ENCODE results near the gene EIF5.

Gene EIF5

DNA sequence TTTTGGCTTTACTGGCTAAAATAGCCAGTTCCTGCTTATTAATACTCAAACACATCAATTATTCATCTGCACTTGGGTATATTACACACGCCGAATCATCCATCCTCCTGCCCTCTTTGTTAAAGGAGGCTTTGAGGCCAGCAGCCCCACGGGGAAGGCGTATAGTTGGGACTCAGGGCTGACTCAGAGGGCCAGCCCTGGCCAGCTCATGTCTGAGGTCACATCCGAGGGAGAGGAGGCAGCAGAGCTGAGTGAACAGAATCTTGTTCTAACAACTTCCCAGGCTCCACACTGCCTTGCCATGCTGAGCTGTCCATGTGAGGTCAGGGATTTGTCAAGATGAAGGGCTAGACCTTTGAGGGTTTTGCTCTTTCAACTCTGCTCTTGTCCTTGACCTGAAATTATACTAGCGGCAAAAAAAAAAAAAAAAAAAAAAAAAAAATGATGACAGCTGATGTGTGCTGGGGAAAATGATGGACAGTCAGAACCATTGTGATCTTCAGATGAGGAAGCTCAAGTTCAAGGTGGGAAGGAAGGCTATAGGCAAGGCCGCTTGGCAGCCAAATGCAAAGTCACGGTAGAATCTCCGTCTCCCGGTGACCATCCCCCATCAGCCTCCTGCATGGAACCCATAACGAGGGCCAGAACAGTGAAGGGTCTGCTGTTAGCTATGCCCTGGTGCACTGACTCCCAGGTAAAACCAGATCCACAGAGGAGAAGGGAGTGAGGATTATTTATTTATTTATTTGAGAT lies 38.7 kb downstream of the EIF5 start:
- no peak for DNase-seq

DNA sequence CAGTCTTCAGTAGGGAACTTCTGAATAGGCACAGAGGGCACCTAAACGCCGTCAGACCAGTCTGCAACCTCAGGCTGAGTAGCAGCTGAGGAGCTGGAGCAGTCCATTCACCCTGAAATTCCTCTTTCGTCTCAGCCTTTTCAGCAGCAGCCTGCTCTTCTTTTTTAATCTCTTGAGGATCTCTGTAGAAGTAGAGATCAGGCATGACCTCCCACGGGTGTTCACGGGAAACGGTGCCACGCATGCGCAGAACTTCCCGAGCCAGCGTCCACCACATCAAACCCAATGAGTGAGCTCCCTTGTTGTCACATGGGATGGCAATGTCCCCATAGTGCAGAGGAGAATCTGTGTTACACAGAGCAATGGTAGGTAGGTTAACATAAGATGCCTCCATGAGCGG lies 40.1 kb downstream of the EIF5 start:
- no peak for DNase-seq

DNA sequence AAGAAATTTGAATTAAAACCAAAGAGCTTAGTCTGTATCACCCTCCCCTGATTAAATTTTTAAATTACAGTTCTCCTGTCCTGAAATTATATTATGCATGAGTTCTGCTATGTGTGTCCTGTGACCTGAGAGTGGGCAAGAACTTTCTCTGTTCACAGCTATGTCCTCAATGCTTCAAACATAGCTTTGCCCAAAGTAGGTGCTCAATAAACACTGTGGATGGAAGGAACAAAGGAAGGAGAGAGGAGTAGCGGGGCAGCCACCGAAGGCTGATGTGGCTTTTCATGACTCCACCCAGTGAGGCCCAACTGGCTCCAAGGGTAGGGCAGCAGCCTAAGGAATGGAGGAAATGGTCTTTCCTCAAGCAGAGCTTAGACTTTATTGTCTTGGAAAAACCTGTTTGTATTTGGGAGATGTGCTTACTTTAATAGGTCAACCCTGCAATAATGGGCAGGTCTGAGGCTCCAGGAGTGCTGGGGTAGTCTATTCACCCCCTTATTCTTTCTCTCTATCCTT lies 43.5 kb downstream of the EIF5 start:
- no peak for DNase-seq

DNA sequence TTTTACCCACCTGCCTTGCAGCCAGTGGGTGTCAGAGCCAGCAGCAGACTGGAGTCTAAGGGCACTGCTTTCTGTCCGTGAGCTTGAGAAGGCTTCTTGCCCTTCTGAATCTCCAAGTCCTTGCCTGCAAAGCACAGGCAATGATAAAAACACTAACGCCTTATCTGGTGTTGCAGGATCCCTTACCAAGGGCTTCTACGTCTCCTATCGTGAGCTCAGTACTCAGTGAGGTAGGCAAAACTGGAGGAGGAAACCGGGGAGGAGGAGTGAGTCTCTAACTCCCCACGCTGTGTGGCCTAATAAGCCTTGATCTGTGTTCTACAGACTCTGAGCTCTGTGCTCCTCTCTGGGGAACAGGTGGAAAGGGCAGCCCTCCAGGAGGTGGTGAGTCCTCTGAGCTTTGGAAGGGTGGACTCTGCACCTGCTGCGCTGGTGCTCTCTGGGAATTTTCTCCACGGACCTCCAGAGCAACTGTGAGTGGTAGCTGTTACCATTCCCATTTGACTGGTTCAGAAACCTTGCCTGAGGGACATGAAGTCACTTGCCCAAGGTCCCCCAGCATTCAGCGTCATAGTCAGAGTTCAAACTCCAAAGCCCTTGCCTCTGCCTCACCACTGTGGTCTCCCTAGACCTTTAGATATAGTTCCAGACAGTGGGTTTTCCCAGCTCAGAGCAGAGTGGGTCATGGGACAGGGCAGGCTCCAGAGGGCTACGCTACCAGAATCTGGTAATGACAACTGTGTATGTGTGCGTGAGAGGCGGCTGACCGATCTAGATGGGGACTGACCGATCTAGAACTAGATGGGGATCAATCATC lies 44.2 kb downstream of the EIF5 start:
- DNase-seq: no peak

DNA sequence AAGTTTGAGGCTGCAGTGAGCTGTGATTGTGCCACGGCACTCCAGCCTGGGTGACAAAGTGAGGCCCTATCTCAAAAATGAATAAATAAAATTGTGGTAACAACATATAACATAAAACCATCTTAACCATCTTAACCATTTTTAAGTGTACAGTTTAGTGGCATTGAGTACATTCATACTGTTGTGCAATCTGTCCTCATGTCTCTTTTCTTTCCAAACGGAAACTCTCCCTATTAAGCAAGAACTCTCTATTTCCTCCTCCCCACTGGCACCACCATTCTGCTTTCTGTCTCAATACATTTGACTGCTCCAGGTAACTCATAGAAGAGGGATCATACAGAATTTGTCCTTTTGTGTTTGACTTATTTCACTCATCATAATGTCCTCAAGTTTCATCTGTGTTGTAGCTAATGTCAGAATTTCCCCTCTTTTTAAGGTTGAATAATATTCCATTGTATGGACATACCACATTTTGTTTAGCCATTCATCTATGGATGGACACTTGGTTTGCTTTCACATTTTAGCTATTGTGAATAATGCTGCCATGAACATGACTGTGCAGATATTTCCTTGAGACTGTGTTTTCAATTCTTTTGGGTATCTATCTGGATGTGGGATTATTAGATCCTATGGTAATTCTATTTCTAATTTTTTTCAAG lies 46.8 kb downstream of the EIF5 start:
- no peak for DNase-seq

DNA sequence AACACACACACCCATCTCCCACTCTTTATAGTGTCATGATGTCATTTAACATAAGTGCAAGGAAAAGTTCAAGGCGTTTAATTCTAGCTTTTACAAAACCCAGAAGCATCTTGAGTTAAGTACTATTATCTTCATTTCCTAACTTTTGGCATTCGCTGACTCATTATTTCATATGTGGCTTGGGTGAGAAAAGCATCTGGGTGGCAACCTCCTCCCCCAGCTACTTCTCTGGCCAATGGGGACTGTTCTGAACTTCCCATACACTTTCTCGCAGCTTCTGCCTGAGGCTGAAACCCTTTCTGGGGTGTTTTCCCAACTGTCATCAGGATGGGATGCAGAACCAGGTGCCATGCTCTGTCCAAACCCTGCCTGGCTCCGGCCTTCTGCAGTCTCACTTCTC lies 48.3 kb downstream of the EIF5 start:
- no peak for DNase-seq

DNA sequence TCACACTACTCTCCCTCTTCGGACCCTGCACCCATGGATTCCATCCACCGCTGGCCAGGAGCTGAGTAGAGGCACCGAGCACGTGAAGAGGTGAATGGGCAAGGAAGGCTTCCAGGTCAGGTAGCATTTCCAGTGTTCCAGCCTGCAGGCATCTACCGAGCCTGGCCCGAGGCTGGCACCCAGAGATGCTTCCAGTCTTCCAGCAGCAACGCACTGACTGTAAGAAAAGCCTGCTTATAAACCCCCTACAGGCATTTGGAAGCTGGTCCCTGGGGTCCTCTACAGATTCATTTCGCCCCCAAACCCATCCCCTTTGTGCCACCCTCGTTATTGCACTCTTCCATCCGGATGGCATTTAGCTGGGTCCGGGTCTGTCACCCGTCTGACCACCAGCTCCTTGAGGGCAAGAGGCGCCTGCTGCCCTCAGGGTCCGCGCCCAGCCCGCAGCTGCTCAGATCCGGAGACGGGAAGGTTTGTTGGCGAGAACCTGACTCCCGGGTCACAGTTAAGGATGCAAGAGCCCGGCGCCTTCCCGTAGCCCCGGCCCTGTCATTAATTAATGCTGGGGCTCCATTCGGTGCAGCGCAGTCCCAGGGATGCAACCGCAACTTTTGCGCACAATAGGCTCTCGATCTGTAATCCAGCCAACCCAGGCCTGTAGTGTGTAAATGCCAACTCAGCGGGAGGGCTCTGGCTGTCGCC lies 50.6 kb downstream of the EIF5 start:
- DNase-seq: no peak

DNA sequence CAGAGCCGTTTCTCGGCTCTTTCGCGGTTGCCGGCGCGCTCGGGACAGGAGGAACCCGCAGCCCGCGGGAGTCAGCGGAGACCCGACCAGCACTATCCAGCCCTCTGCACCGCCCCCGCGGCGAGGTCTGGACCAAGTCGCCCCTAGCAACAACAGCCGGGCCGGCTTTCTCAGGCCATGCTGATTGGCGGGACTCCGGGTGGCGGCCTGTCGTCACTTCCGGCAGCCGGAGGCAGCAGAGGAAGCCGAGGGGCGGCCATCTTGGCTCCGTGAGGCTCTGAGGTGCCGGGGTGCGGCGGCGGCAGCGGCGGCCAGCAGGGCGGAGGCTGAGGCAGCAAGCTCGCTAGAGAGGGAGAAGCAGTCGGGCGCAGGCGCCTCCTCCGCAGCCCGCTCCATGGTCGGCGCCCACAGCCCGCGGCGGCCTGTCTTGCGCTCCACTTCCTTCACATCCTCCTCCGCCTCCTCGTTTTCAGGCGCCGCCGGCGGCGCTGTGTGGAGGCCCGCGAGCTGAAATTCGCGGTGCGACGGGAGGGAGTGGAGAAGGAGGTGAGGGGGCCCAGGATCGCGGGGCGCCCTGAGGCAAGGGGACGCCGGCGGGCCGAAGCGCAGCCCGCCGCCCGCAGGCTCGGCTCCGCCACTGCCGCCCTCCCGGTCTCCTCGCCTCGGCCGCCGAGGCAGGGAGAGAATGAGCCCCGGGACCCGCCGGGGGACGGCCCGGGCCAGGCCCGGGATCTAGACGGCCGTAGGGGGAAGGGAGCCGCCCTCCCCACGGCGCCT lies 51.3 kb downstream of the EIF5 start, which contains the start of gene MARK3:
MARK3 (plus strand) TSS at position 264 of the 777 bp plus-strand sequence. CDS start 615 bp downstream, outside the sequence.
- DNase-seq: peak; percentile 98

DNA sequence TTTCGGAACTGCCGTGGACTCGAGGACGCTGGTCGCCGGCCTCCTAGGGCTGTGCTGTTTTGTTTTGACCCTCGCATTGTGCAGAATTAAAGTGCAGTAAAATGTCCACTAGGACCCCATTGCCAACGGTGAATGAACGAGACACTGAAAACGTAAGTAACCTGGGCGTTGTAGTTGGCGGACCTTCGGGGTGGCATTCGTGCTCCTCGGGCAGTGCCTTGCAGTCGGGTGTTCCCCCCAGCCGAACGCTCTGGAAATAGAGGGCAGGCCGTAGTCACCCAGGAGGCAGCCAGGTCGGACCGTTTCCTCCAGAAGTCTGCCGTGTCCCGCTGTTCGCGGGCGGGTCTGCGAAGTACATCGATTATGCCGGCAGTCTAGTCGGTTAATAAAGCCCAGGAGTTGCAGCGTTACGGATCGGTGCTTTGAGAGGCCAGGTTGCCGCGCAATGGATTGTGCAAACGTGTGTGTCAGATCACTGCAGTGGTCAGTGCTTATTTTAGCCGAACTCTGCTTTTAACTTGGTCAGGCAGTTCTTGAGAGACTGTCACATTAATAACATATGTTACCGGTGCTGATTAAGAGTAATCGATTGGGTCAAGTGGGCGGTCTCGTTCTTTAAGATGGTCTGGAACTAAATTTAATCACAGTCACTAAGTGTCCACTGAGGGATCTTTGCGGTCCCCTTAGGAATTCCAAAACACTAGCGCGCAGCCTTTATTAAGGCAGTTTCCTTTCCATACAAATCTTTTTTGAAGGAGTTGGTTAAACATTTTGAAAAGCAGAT lies 52.1 kb downstream of the EIF5 start:
- DNase-seq: no peak

DNA sequence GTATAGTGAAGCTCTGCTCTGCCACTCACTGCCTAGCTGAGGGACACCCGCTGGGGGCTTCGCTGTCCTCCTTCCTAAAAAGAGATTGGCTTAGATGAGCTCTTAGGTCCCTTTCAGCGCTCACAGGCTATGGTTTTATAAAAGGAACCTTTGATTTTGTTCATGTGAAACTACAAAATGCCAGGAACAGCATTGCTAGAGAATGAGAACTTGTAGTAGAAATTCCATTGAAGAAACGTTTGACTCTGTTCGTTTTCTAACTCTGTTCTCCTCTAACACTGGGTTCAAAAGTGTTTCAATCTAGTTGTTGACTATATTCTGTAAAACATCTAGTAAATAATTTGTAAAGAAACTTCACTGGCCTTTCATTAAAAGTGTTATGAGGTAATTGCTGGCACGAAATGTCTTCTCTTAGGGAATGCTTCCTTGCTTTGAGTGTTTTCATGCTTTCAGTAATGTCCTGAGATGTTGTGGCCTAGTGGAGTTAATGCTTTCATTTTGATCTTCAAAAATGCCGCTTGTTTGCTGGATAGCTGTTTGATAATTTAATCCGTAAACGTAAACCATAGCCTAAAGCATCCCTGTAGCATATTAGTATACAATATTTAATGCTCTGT lies 52.8 kb downstream of the EIF5 start:
- no peak for DNase-seq

DNA sequence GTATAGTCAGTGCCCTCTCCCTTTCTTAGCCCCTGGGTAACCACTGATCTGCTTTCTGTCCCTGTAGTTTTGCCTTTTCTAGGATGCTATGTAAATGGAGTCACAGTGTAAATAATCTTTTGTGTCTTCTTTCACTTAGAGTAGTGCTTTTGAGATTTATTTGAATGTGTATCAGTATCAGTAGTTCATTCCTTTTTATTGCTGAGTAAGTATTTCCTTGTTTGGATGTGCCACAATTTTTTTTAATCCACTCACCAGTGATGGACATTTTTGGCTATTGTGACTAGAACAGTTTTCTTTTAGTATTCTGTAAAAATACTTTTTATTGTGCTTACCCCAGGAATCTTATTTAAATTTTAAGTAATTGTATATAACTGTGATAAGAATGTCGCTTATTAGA lies 54.6 kb downstream of the EIF5 start:
- no peak for DNase-seq

DNA sequence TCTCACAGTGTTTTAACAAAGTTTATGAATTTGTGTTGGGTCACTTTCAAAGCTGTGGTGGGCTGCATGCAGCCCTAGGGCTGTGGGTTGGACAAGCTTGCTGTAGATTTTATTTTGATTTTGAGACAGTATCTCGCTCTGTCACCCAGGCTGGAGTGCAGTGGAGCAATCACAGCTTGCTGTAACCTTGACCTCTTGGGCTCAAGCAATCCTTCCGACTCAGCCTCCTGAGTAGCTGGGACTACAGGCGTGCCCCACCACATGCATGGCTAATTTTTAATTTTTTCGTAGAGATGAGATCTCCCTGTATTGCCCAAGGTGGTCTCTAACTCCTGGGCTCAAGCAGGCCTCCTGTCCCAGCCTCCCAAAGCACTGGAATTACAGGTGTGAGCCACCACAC lies 56.6 kb downstream of the EIF5 start:
- no peak for DNase-seq

DNA sequence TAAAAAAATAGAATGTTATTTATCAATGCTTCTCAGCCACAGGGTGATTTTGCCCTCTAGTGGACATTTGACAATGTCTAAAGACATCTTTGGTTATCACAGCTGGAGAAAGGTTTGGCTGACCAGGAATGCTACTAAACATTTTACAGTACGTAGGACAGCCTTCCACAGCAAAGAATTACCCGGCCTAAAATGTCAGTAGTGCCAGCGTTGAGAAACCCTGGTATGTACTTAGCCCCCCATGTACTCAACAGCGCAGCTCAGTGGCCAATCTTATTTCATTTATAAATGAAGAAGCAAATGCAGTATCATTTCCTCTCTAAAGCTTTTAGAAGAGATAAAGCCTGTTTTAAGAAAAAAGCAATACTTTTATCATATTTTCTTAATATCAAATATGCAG lies 57.0 kb downstream of the EIF5 start:
- peak; percentile 68 for DNase-seq

DNA sequence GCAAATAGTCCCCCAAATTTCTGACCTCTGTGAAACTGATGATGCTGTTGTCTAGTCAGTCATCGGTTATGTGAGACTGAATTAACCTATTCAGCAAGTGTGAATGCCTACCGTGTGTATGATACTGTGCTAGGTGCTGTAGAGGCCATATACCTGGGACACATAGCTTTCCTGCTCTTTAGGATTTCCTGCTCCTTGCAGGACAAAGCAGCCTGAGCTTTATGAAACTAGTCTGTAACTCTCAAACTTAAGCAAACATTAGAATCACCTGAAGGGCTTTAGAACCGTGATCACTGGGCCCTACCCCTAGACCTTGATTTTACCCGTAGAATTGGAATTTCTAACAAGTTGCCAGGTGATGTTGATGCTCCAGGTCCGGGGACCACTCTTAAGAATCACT lies 58.1 kb downstream of the EIF5 start:
- DNase-seq: no peak

DNA sequence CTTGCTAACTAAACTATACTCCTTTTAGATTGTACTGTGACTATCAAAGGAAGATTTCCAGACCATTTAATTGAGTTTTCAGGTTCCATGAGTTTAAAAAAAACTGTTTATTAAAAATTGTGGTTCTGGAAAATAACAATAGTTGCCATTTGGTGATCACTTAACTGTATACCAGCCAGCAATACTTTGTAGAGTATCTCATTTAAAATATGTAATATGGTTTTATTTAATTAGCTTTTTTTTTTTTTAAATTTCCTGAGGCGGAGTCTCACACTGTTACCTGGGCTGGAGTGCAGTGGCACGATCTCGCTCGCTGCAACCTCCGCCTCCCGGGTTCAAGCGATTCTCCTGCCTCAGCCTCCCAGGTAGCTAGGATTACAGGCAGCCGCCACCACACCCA lies 58.5 kb downstream of the EIF5 start:
- no peak for DNase-seq

DNA sequence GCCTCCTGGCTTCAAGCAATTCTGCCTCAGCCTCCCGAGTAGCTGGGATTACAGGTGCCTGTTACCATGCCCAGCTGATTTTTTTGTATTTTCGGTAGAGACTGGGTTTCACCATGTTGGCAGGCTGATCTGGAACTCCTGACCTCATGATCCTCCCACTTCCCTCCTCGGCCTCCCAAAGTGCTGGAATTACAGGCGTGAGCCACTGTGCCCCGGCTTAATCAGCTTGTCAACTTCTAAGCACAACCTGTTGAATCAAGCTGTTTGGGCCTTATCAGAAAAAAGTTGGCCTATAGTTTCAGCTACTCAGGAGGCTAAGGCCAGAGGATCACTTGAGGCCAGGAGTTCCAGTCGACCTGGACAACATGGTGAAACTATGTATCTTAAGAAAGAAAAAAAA lies 59.0 kb downstream of the EIF5 start:
- no peak for DNase-seq

DNA sequence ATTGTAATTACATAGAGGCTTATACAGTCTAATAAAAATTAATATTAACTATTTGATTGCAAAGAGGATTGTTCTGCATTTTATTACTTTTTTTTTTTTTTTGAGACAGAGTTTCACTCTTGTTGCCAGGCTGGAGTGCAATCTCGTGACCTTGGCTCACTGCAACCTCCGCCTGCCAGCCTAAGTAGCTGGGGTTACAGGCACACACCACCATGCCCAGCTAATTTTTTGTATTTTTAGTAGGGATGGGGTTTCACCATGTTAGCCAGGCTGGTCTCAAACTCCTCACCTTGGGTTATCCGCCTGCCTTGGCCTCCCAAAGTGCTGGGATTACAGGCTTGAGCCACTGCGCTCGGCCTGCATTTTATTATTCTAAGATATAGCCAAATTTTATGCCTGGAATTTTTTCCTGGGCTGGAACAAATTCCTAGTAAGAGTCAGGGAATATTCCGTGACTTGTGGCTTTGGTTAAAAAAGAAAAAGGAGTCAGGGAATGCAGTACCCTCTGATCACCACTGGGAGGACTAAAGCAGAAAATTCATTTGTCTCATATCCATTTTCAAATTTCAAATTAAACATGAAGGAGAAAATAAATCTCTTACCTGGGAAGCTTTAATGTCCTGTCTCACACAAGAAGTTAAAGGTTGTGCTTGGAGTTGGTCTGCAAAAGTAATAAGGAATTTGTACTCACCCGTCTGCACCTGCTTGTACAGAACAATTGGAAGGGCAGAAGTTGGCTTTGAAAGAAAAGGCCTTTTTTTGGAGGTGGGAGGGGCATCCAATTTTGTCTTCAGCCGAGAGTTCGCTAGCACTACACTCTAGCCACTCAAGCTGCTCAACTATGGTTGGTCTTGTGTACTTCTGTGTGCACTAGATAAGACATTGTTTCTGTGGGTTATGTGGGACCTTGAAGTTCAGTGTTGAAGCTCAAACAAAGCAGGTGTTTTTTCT lies 59.9 kb downstream of the EIF5 start:
- DNase-seq: peak; percentile 61

Data from NCI-H1694 (cell line).